Subcutaneous abdominal adipose tissue (tissue), 5 donors: ENCODE data around the gene TRANK1.
A peak's percentile ranks its signal among the peaks of the same experiment; 100 is the strongest.

Source experiments
- H3K27ac ChIP-seq: one replicate; pipeline ENCODE4 v1.7.0; 2013; ENCODE audit warnings: low read depth, mild to moderate bottlenecking, inconsistent platforms, low read length, moderate library complexity
- H3K27me3 ChIP-seq, 5 donors: one replicate each; pipeline ENCODE4 v1.7.0; 2013; ENCODE audit warnings: low read length in 5 of 5, inconsistent platforms in 1 of 5; ENCODE audit not compliant: control insufficient read depth in 5 of 5, insufficient read depth in 4 of 5
- H3K36me3 ChIP-seq, 5 donors: one replicate each; pipeline ENCODE4 v1.7.0; 2013; ENCODE audit warnings: low read length in 5 of 5; ENCODE audit not compliant: control insufficient read depth in 5 of 5, insufficient read depth in 5 of 5
- H3K4me1 ChIP-seq, 5 donors: one replicate each; pipeline ENCODE4 v1.7.0; 2013; ENCODE audit warnings: low read length in 5 of 5, mild to moderate bottlenecking in 3 of 5, moderate library complexity in 1 of 5; ENCODE audit not compliant: control insufficient read depth in 5 of 5, insufficient read depth in 5 of 5
- H3K4me3 ChIP-seq, 5 donors: one replicate each; pipeline ENCODE4 v1.7.0; 2013; ENCODE audit warnings: low read length in 5 of 5, low read depth in 1 of 5
- H3K9ac ChIP-seq, 5 donors: one replicate each; pipeline ENCODE4 v1.7.0; 2013; ENCODE audit warnings: low read length in 5 of 5, mild to moderate bottlenecking in 4 of 5, moderate library complexity in 3 of 5
- H3K9me3 ChIP-seq, 5 donors: one replicate each; pipeline ENCODE4 v1.7.0; 2013; ENCODE audit warnings: low read length in 5 of 5; ENCODE audit not compliant: control insufficient read depth in 5 of 5
- donor health status: healthy.
- donor health status: healthy.
- donor health status: healthy.
- donor health status: healthy.
- donor health status: healthy.

The TRANK1 gene

DNA sequence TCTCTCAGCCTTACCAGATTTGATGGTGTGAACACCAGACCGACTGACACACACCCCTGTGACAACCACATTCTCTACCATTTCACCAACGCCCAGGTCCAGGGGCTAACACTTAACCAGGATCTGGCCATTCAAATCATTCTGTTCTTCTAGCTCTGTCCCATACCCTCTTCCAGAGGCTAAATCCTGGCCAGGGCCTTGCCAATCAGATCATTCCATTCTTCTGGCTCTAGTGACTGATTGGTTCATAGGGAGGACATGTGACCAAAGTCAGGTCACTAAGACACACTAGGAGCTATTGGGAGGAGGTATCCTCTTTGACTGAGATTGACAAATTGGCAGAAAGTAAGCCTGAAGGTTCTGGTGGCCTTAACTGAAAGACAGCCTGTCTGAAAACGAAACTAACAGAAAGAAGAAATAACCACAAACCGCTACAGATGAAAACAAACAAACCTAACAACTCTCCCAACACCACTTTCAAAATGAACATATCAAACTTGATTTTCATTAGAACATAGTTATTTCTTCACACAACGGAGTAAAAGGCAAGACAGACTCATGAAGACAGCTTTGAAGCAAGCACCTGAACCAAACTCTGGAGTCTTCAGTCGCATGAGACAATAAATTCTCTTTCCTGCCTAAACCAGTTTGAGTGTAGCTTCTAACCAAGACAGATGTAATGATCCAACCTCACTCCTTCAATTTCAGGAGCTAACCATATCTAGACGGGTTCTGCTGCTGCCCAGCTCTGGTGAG, 68.5 kb downstream of the TRANK1 start:
- H3K27me3 ChIP-seq = no peaks in the 10 kb centered on the region
- peaks cover 0 to 4% (median 0%) of the 10 kb centered on the region in 5 donors for H3K36me3 ChIP-seq
- H3K9me3 ChIP-seq = no peaks in the 10 kb centered on the region
- no peak overlapping the region for H3K4me3 ChIP-seq
- peak overlapping the region in 2 of 5 donors; percentile 20 to 41 for H3K9ac ChIP-seq
- no peak overlapping the region for H3K27ac ChIP-seq
- H3K4me1 ChIP-seq = peaks cover 0 to 3% (median 0%) of the 10 kb centered on the region in 5 donors

DNA sequence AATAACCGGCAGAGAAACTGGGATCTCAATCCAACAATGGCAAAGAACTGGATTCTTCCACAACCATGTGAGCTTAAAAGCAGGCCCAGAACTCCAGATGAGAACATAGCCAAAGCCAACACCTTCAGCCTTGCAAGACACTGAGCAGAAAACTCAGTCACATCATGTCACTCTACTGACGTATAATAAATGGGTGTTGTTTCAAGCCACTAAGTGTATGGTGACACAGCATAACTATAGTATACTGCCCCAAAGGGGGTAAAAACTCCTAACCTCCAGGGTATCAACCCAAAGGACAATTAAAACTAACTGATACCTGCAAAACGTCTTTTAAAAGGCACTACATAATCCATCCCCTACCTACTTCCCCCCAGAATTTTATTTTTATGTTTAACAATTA, 69.5 kb downstream of the TRANK1 start:
- no peak overlapping the region for H3K4me3 ChIP-seq
- no peak overlapping the region for H3K9ac ChIP-seq
- peaks cover 0 to 4% (median 2%) of the 10 kb centered on the region in 5 donors for H3K36me3 ChIP-seq
- peaks cover 0 to 3% (median 0%) of the 10 kb centered on the region in 5 donors for H3K4me1 ChIP-seq
- no peaks in the 10 kb centered on the region for H3K27me3 ChIP-seq
- no peaks in the 10 kb centered on the region for H3K9me3 ChIP-seq
- no peak overlapping the region for H3K27ac ChIP-seq

DNA sequence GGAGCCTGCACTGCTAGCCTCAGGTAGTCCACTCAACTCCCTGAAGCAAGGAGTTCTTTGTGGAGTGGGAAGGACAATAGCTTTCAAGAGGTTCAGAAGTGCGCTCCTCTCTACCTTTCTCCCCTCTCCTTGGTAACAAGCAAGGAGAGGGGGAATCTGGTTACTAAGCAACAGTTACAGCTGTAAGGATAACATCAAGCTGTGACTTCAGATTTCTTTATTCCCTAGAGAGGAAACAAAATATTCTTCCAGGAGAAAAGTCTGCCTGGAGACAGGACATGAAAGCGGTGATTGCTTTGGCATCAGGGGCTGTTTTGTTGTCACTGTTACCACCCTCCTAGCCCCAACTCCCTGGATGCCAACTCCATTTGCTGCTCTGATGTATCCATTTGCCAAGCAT, 70.4 kb downstream of the TRANK1 start:
- Histone ChIP-seq H3K27me3 (no peaks in the 10 kb centered on the region), H3K36me3 (peaks cover 0 to 9% (median 4%) of the 10 kb centered on the region in 5 donors), H3K9ac (peak overlapping the region in 1 of 5 donors; percentile 15), H3K9me3 (no peaks in the 10 kb centered on the region), H3K4me1 (peaks cover 0 to 3% (median 0%) of the 10 kb centered on the region in 5 donors), H3K4me3 (no peak overlapping the region), H3K27ac (no peak overlapping the region)

DNA sequence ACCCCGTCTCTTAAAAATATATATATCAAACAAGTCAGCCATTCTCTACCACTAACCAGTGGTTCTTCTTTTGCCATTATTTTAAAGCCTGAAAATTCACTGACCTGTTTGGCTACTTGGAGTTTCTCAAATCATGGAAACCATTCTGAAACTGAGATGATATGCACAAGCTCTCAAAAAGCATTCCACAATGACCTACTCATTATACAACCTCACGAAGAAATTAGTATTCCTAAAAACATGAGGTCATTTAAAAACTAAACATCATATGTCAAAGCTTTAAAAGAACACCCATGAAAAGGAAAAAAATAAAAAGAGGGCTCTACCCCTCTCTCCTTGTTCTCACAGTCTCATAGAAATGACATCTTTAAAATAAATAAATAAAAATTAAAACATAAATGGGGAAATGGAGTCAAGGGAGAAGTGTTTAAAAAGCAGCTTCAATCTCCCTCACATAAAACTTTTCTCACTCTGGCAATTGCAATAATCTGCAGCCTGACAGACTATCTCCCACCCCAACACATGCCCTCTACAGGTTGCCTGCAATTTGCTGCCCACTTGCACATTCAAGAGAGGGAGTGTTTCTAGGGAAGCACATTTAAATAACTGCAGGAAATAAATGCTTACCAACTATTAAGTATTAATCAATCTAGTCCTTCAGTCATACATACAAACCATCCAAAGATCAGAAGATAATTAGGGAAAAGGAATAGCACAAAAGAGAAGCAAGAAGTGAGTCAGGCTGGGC, 73.3 kb downstream of the TRANK1 start:
- peaks cover 0 to 14% (median 4%) of the 10 kb centered on the region in 5 donors for H3K36me3 ChIP-seq

DNA sequence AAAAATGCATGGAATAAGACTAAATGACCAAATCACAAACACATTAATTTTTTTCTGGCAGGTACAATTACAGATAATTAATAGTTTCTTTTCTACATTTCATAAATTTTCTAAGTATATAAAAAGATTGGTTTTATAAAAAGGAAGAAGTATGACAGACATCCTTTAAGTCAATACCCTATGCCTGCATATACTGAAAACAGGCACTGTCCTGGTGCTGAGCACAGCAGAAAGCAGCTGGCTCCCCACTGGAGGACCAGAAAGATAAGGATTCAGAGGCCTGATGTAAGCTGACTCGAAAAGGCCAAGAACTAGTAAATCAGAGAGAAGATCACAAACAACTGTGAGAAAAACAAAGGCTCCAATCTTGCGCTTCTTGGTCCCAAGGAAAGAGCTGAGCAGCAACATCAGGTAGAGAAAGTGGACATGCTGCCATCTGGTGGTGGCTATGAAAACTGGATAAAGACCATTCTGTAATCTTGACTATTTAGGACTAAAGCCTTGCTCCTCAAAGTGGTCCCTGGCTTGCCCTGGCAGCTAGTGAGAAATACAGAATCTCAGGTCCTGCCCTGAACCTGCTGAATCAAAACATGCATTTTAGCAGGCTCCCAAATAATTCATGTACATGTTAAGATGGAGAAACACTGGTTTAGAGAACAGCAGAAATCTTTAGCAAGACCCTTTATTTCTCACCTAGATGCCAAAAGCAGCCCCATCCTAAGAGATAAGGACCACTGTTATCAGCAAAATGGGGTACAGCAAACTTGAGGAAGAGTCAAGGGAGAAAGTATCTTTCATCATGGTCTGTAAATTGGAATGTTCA, 76.0 kb downstream of the TRANK1 start:
- no peak overlapping the region for H3K4me3 ChIP-seq
- H3K36me3 ChIP-seq = peaks cover 0 to 14% (median 4%) of the 10 kb centered on the region in 5 donors
- no peaks in the 10 kb centered on the region for H3K27me3 ChIP-seq
- H3K9me3 ChIP-seq = no peaks in the 10 kb centered on the region
- H3K4me1 ChIP-seq = peaks cover 0 to 7% (median 3%) of the 10 kb centered on the region in 5 donors
- H3K27ac ChIP-seq = no peak overlapping the region
- no peak overlapping the region for H3K9ac ChIP-seq

More for the DNA sequence above, 73.3 kb downstream of the TRANK1 start:
- Histone ChIP-seq H3K27me3 (no peaks in the 10 kb centered on the region), H3K9ac (no peak overlapping the region), H3K4me3 (no peak overlapping the region), H3K27ac (no peak overlapping the region), H3K4me1 (peaks cover 0 to 5% (median 0%) of the 10 kb centered on the region in 5 donors), H3K9me3 (no peaks in the 10 kb centered on the region)

GRCh38 chr3:36867810-36868209, 77.0 kb downstream of the TRANK1 start:
- no peak overlapping the region for H3K4me3 ChIP-seq
- no peak overlapping the region for H3K27ac ChIP-seq
- no peaks in the 10 kb centered on the region for H3K9me3 ChIP-seq
- H3K4me1 ChIP-seq = peaks cover 0 to 7% (median 3%) of the 10 kb centered on the region in 5 donors
- no peaks in the 10 kb centered on the region for H3K27me3 ChIP-seq
- H3K9ac ChIP-seq = no peak overlapping the region
- H3K36me3 ChIP-seq = peaks cover 0 to 19% (median 0%) of the 10 kb centered on the region in 5 donors

- H3K27me3 ChIP-seq = no peaks in the 10 kb centered on the region
- peaks cover 0 to 7% (median 3%) of the 10 kb centered on the region in 5 donors for H3K4me1 ChIP-seq
- H3K9me3 ChIP-seq = no peaks in the 10 kb centered on the region
- no peak overlapping the region for H3K4me3 ChIP-seq
- H3K27ac ChIP-seq = no peak overlapping the region
- peaks cover 0 to 19% (median 0%) of the 10 kb centered on the region in 5 donors for H3K36me3 ChIP-seq
- H3K9ac ChIP-seq = no peak overlapping the region
Observed at GRCh38 chr3:36866368-36866767, 78.5 kb downstream of the TRANK1 start.

- Histone ChIP-seq H3K4me1 (peaks cover 0 to 7% (median 3%) of the 10 kb centered on the region in 5 donors), H3K4me3 (no peak overlapping the region), H3K9me3 (no peaks in the 10 kb centered on the region), H3K27me3 (no peaks in the 10 kb centered on the region), H3K36me3 (peaks cover 0 to 27% (median 14%) of the 10 kb centered on the region in 5 donors), H3K9ac (no peak overlapping the region), H3K27ac (no peak overlapping the region)
Observed at GRCh38 chr3:36864180-36865053, 80.4 kb downstream of the TRANK1 start.

- Histone ChIP-seq H3K27me3 (no peaks in the 10 kb centered on the region), H3K36me3 (peaks cover 0 to 45% (median 34%) of the 10 kb centered on the region in 5 donors)
Observed at GRCh38 chr3:36862076-36862755, 82.6 kb downstream of the TRANK1 start.

More at GRCh38 chr3:36862076-36862755, 82.6 kb downstream of the TRANK1 start:
- peaks cover 0 to 5% (median 3%) of the 10 kb centered on the region in 5 donors for H3K4me1 ChIP-seq
- H3K9ac ChIP-seq = no peak overlapping the region
- no peaks in the 10 kb centered on the region for H3K9me3 ChIP-seq
- no peak overlapping the region for H3K4me3 ChIP-seq
- no peak overlapping the region for H3K27ac ChIP-seq
